ENCODE results near the gene TMEM119. TPM values are rescaled to one million over a fixed set of nuclear protein-coding genes. Genes with fewer than 3 reads are reported as not detected.
"Not testable (repeated sequence)": the region's sequence is repeated elsewhere in the genome, so short reads cannot be mapped to it uniquely, and the experiment has no call there.

TMEM119 gene
- total RNA-seq, 4 donors from 2014 or later, result 9.0 to 48.8 (median 42.3) TPM

DNA sequence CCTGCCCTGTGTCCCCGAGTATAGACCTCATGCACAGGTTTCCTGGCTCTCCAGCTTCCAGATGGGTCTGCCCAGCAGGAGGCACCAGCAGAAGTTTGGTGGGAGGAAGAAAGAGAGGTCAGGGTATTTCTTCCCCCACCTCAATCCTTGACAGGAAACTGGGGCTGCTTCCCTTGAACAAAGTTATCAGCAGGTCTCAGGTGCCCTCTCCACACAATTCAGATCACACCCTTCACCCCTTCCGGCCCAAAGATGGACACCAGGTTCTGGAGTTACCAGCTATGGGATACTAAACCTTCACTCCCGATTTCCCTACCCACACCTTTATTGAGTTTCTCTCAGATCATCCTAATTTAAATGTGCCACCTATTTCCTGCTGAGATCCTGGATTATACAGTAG, 38.1 kb downstream of the TMEM119 start:
- 57 to 60% methylated on average over 3 of the region's 3 CpGs for WGBS, 2 donors
- Histone ChIP-seq H3K27me3 (no peaks in the 10 kb centered on the region), H3K9me3 (no peaks in the 10 kb centered on the region), H3K4me1 (peaks cover 0 to 75% (median 23%) of the 10 kb centered on the region in 4 donors), H3K27ac (no peak overlapping the region), H3K36me3 (peaks cover 0 to 14% (median 0%) of the 10 kb centered on the region in 3 donors), H3K4me3 (peak overlapping the region in 3 of 4 donors; percentile 62 to 96 (median 95))
- no peak for DNase-seq (ENCODE audit: low spot score in 2 of 2)
- TF ChIP-seq EP300 (IDR thresholded peaks at IDR 0.05) (no peak), POLR2A (IDR thresholded peaks at IDR 0.05) (no peak)
- TF ChIP-seq, protein P1, sequence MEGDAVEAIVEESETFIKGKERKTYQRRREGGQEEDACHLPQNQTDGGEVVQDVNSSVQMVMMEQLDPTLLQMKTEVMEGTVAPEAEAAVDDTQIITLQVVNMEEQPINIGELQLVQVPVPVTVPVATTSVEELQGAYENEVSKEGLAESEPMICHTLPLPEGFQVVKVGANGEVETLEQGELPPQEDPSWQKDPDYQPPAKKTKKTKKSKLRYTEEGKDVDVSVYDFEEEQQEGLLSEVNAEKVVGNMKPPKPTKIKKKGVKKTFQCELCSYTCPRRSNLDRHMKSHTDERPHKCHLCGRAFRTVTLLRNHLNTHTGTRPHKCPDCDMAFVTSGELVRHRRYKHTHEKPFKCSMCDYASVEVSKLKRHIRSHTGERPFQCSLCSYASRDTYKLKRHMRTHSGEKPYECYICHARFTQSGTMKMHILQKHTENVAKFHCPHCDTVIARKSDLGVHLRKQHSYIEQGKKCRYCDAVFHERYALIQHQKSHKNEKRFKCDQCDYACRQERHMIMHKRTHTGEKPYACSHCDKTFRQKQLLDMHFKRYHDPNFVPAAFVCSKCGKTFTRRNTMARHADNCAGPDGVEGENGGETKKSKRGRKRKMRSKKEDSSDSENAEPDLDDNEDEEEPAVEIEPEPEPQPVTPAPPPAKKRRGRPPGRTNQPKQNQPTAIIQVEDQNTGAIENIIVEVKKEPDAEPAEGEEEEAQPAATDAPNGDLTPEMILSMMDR (IDR thresholded peaks at IDR 0.05), result no peak

DNA sequence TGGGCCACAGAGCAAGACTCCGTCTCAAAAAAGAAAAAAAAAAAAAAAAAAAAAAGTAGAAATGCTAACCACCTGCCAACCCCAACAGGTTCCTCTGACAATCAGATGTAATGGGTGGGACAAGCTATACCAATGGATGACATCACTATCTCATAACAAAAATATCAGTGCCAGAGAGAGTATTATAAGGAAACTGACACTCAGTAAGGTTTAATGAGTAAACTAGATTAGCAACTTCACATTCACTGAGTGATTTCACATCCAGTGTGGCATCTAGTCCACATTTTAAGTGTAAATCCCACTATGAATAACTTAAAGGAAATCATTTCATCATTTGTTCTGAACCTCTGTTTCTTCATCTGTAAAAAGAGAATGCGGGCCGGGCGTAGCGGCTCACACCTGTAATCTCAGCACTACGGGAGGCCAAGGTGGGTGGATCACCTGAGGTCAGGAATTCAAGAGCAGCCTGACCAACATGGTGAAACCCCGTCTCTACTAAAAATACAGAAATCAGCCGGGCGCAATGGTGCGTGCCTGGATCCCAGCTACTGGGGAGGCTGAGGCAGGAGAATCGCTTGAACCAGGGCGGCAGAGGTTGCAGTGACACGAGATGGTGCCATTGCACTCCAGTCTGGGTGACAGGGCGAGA, 38.8 kb downstream of the TMEM119 start:
- Histone ChIP-seq H3K36me3 (peaks cover 0 to 8% (median 0%) of the 10 kb centered on the region in 3 donors), H3K4me3 (no peak overlapping the region), H3K9me3 (no peaks in the 10 kb centered on the region), H3K27me3 (no peaks in the 10 kb centered on the region), H3K4me1 (peaks cover 0 to 73% (median 23%) of the 10 kb centered on the region in 4 donors), H3K27ac (no peak overlapping the region)
- WGBS, 2 donors, result 84 to 93% methylated on average over 14 of the region's 14 CpGs
- TF ChIP-seq, protein P1 (IDR thresholded peaks at IDR 0.05), result no peak
- no peak for TF ChIP-seq EP300 (IDR thresholded peaks at IDR 0.05)
- no peak for TF ChIP-seq POLR2A (IDR thresholded peaks at IDR 0.05)
- no peak for DNase-seq (ENCODE audit: low spot score in 2 of 2)

DNA sequence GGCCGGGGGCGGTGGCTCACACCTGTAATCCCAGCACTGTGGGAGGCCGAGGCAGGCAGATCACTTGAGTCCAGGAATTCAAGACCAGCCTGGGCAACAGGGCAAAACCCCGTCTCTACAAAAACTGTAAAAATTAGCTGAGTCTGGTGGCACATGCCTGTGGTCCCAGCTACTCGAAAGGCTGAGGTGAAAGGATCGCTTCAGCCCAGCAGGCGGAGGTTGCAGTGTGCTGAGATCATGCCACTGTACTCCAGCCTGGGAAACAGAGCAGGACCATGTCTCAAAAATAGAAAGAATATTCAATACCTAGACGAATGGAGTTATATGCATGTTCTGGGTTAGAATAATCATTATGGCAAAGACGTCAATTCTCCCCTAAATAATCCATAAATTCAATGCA, 42.5 kb downstream of the TMEM119 start:
- H3K36me3 ChIP-seq; H3K27ac ChIP-seq; H3K27me3 ChIP-seq; H3K4me3 ChIP-seq; DNase-seq (ENCODE audit: low spot score in 2 of 2); H3K9me3 ChIP-seq: not testable (repeated sequence)
- peaks cover 0 to 92% (median 21%) of the 10 kb centered on the region in 4 donors for H3K4me1 ChIP-seq
- WGBS, 2 donors, result 85 to 88% methylated on average over 9 of the region's 9 CpGs

DNA sequence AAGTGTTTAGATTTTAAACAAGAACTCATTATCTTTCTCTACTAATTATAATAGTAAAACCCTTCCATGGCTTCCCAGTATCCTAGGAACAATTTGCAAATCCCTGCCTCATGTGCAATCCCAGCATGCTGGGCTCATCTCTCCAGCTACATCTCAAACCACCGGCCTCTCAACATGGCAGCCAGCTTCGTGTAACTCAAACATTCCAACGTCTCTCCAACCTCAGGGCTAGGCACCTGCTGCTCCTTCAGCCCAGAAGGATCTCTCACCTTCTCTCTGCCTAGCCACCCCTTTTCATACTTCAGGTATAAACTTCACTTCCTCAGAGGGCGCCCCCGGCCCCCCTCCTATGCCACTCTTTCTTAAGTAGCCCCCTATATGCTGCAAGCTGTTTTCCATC, 44.1 kb downstream of the TMEM119 start:
- no peaks in the 10 kb centered on the region for H3K9me3 ChIP-seq
- H3K4me3 ChIP-seq, result no peak overlapping the region
- H3K36me3 ChIP-seq, result peaks cover 0 to 12% (median 0%) of the 10 kb centered on the region in 3 donors
- WGBS, 2 donors, result 90 to 91% methylated on average over 5 of the region's 5 CpGs
- peaks cover 0 to 77% (median 6%) of the 10 kb centered on the region in 4 donors for H3K4me1 ChIP-seq
- no peak overlapping the region for H3K27ac ChIP-seq
- DNase-seq (ENCODE audit: low spot score in 2 of 2), result no peak
- TF ChIP-seq EP300 (IDR thresholded peaks at IDR 0.05), result no peak
- TF ChIP-seq, protein P1 (IDR thresholded peaks at IDR 0.05), result no peak
- no peak for TF ChIP-seq POLR2A (IDR thresholded peaks at IDR 0.05)
- H3K27me3 ChIP-seq, result no peaks in the 10 kb centered on the region

DNA sequence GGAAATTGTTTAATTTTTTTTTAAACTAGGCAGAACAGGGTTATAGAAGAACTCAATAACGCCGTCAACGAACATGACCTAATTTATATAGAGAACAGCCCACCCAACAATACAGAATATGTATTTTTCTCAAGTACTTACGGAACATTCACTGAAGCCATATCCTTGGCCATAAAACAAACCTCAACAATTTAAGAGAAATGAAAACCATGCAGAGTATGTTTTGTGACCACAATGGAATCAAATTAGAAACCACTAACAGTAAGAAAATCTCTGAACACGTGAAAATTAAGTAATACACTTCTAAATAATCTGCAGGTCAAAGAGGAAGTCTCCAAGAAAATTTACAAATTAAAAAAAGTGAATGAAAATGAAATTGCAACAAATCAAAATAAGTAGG, 46.3 kb downstream of the TMEM119 start:
- no peak for TF ChIP-seq EP300 (IDR thresholded peaks at IDR 0.05)
- TF ChIP-seq, protein P1 (IDR thresholded peaks at IDR 0.05), result no peak
- TF ChIP-seq POLR2A (IDR thresholded peaks at IDR 0.05), result no peak
- 74 to 79% methylated on average over 5 of the region's 5 CpGs for WGBS, 2 donors
- H3K4me3 ChIP-seq, result no peak overlapping the region
- no peak for DNase-seq (ENCODE audit: low spot score in 2 of 2)
- no peaks in the 10 kb centered on the region for H3K9me3 ChIP-seq
- H3K27me3 ChIP-seq, result no peaks in the 10 kb centered on the region
- peaks cover 0 to 70% (median under 1%) of the 10 kb centered on the region in 4 donors for H3K4me1 ChIP-seq
- no peak overlapping the region for H3K27ac ChIP-seq
- peaks cover 0 to 27% (median 0%) of the 10 kb centered on the region in 3 donors for H3K36me3 ChIP-seq

Data from tibial nerve (tissue), 4 donors.